ENCODE measurements around the gene PRR5L.
A peak's percentile ranks its signal among the peaks of the same experiment; 100 is the strongest.
"Not testable (repeated sequence)": the region's sequence is repeated elsewhere in the genome, so short reads cannot be mapped to it uniquely, and the experiment has no call there.

Gene PRR5L

DNA sequence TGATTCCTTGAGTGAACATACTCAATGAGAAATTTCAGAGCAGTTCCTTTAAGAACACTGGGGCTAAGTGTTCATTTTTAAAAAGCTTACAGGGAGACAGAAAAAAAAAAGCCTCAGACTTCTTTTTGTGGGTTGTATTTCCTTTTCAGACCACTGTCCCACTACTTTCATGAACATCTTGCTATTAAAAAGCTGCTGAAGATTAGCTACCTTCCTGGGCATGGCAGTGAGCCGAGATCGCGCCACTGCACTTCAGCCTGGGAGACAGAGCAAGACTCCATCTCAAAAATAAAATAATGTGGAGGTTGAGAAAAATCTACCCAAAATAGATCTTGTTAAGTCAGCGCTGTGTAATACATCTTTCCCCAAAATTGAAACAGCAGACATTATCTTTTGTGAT, 203.2 kb downstream of the PRR5L start:
- no peak for DNase-seq (ENCODE audit: low read depth)

- peak; percentile 68 for DNase-seq (ENCODE audit: low read depth)
These were observed 204.2 kb downstream of the PRR5L start for GRCh38 chr11:36500315-36500721.

- DNase-seq (ENCODE audit: low read depth), result no peak
These were observed 205.1 kb downstream of the PRR5L start for GRCh38 chr11:36501236-36501635.

GRCh38 chr11:36507824-36508489, 211.9 kb downstream of the PRR5L start:
- no peak for DNase-seq (ENCODE audit: low read depth)

- DNase-seq (ENCODE audit: low read depth), result no peak
These were observed 212.7 kb downstream of the PRR5L start for GRCh38 chr11:36508743-36509142.

GRCh38 chr11:36509201-36509639, 213.1 kb downstream of the PRR5L start:
- DNase-seq (ENCODE audit: low read depth), result no peak

DNA sequence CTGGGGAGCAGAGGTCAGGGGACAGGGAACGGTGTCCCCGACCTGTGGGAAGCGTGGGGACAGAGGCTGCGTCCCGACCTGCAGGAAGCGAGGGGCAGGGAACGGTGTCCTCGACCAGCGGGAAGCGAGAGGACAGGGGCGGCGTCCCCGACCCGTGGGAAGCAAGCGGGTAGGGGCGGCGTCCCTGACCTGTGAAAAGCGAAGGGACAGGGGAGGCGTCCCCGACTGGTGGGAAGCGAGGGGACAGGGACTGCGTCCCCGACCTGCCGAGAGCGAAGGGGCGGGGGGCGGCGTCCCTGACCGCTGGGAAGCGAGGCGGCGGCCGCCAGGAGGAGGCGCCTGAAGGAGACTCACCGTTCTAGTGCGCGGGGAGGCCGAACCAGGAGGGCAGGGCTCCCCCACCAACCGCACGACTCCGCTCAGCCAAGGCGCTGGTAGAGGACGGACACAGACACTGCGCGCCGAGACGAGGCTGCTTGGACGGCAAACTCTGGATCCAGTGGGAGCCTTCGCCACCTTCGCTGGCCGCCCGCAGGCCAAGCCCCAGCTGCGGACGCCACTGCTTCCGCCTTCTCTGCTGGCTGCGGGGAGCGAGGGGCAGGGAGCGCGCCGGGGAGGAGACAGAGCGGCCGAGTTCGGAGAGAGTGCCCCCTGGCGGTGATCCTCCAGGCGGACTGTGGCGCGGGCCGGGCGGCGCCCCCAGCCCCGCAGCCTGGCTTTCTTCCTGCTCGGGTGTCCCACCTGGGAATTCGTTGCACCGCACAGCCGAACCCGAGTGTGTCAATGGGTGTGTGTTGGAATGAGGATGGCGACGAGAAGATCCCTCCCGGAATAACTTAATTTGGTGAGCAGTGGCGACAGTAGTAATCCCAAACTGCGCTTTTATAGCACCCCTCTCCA, 213.9 kb downstream of the PRR5L start, which contains the start of gene TRAF6:
TSS of gene TRAF6 (minus strand) at position 579 of the 900 bp plus-strand sequence. CDS start 8,757 bp downstream, outside the sequence.
- DNase-seq (ENCODE audit: low read depth), result no peak

DNA sequence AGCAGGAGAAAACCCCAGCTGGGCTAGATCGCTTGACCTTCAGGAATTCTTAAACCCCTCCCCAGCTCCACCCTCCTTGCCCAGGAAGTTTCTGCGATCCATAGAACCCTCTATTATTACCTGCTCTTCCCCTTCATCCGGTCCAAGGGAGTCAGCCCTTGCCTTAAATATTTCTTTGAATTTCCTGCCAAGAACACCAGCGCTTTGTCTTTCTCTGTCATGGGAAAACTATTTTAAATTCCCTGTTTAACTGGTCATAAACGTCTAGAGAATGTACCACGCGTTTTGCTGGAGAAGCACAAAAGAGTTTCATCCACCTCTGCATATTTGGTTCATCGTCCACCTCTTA, 214.5 kb downstream of the PRR5L start:
- no peak for DNase-seq (ENCODE audit: low read depth)

- not testable (repeated sequence) for DNase-seq (ENCODE audit: low read depth)
These were observed 215.0 kb downstream of the PRR5L start for GRCh38 chr11:36511062-36511461.

- DNase-seq (ENCODE audit: low read depth), result no peak
These were observed 215.9 kb downstream of the PRR5L start for GRCh38 chr11:36512016-36512415.

DNA sequence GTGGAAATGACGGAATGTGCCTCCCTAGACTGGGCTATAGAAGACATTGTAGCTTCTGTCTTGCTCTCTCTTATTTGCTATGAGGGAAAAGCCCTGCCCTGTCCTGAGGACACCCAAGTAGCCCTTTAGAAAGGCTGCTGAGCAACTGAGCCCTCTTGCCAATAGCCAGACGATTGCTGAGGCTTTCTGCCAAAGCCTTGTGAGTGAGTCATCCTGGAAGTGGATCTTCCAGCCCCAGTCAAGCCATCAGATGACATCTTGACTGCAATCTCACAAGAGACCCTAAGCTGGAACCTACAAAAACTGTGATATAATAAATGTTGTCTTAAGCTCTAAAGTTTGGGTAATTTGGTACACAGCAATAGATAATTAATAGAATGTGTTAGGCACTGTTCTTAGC, 217.9 kb downstream of the PRR5L start:
- no peak for DNase-seq (ENCODE audit: low read depth)

Measured in GM04503 (cell line).